ENCODE data around the gene C1orf146. TPM values are rescaled to one million over a fixed set of nuclear protein-coding genes. Genes with fewer than 3 reads are reported as not detected.

The C1orf146 gene
- total and polyA plus RNA-seq, 2 donors from 2014 or later: not detected

DNA sequence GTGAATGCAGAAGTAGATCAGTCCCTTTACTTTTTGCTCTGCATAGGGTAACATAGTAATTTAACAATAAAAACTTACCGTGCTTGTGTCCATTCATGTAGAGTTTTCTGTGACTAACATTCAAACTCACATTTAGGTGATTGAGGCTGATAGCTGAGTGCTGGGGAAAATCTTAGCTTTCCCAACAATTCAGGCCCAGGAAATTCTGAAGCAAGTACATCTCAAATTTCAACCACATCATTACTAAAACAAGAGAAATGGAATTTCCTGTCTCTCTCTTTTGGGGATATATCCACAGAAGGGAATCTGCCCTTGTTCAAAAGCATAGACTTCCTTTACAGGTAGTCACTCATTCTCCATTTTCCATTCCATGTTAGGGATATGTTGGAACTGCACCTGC lies 33.1 kb upstream of the C1orf146 start:
- FAIRE-seq (no peak), DNase-seq (no peak)
- Histone ChIP-seq H3K36me3 (ENCODE audit: control insufficient read depth in 2 of 3, insufficient read depth in 3 of 3, low read length in 3 of 3) (peaks cover 0 to 7% (median 7%) of the 10 kb centered on the region in 3 donors), H3K4me3 (ENCODE audit: low read length in 3 of 3) (no peak overlapping the region), H3K4me1 (ENCODE audit: control insufficient read depth in 2 of 3, insufficient read depth in 2 of 3, low read depth in 1 of 3, low read length in 3 of 3) (no peaks in the 10 kb centered on the region), H3K27ac (ENCODE audit: low read depth in 2 of 2, low read length in 2 of 2) (no peak overlapping the region), H3K9ac (ENCODE audit: low read length in 3 of 3) (no peak overlapping the region), H3K27me3 (ENCODE audit: control insufficient read depth, insufficient read depth, low read length) (no peaks in the 10 kb centered on the region), H3K9me3 (ENCODE audit: control insufficient read depth in 2 of 3, insufficient read depth in 1 of 3, low read length in 3 of 3) (no peaks in the 10 kb centered on the region)
- TF ChIP-seq, protein P1, sequence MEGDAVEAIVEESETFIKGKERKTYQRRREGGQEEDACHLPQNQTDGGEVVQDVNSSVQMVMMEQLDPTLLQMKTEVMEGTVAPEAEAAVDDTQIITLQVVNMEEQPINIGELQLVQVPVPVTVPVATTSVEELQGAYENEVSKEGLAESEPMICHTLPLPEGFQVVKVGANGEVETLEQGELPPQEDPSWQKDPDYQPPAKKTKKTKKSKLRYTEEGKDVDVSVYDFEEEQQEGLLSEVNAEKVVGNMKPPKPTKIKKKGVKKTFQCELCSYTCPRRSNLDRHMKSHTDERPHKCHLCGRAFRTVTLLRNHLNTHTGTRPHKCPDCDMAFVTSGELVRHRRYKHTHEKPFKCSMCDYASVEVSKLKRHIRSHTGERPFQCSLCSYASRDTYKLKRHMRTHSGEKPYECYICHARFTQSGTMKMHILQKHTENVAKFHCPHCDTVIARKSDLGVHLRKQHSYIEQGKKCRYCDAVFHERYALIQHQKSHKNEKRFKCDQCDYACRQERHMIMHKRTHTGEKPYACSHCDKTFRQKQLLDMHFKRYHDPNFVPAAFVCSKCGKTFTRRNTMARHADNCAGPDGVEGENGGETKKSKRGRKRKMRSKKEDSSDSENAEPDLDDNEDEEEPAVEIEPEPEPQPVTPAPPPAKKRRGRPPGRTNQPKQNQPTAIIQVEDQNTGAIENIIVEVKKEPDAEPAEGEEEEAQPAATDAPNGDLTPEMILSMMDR (IDR thresholded peaks at IDR 0.05; ENCODE audit: borderline replicate concordance, extremely low read depth, insufficient read depth): no peak
- intact Hi-C loops (cut with DNase I): no loop called here

DNA sequence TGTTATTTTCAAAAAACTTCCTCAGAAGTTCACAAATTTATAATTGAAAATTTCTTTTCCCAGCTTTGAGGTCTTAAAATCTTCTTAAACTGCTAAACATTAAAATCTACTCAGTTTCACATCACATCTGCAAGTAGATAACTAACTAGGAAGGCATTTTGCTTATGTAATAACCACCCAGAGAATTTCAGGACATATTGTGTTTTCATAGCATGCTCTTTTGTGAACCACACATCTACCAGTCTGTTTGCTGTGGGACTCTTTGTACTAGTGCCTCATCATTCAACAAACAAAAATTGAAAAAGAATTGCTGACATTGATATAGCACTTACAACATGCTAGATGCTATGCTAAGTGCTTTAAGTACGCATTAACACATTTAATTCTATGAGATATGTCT lies 31.6 kb upstream of the C1orf146 start:
- H3K9me3 ChIP-seq (ENCODE audit: control insufficient read depth in 2 of 3, insufficient read depth in 1 of 3, low read length in 3 of 3): no peaks in the 10 kb centered on the region
- H3K27ac ChIP-seq (ENCODE audit: low read depth in 2 of 2, low read length in 2 of 2): no peak overlapping the region
- H3K4me3 ChIP-seq (ENCODE audit: low read length in 3 of 3): no peak overlapping the region
- DNase-seq (no peak), FAIRE-seq (no peak)
- intact Hi-C loops (cut with DNase I): no loop called here
- H3K36me3 ChIP-seq (ENCODE audit: control insufficient read depth in 2 of 3, insufficient read depth in 3 of 3, low read length in 3 of 3): peaks cover 0 to 4% (median 4%) of the 10 kb centered on the region in 3 donors
- H3K9ac ChIP-seq (ENCODE audit: low read length in 3 of 3): no peak overlapping the region
- H3K27me3 ChIP-seq (ENCODE audit: control insufficient read depth, insufficient read depth, low read length): no peaks in the 10 kb centered on the region
- H3K4me1 ChIP-seq (ENCODE audit: control insufficient read depth in 2 of 3, insufficient read depth in 2 of 3, low read depth in 1 of 3, low read length in 3 of 3): no peaks in the 10 kb centered on the region
- TF ChIP-seq, protein P1 (IDR thresholded peaks at IDR 0.05; ENCODE audit: borderline replicate concordance, extremely low read depth, insufficient read depth): no peak

DNA sequence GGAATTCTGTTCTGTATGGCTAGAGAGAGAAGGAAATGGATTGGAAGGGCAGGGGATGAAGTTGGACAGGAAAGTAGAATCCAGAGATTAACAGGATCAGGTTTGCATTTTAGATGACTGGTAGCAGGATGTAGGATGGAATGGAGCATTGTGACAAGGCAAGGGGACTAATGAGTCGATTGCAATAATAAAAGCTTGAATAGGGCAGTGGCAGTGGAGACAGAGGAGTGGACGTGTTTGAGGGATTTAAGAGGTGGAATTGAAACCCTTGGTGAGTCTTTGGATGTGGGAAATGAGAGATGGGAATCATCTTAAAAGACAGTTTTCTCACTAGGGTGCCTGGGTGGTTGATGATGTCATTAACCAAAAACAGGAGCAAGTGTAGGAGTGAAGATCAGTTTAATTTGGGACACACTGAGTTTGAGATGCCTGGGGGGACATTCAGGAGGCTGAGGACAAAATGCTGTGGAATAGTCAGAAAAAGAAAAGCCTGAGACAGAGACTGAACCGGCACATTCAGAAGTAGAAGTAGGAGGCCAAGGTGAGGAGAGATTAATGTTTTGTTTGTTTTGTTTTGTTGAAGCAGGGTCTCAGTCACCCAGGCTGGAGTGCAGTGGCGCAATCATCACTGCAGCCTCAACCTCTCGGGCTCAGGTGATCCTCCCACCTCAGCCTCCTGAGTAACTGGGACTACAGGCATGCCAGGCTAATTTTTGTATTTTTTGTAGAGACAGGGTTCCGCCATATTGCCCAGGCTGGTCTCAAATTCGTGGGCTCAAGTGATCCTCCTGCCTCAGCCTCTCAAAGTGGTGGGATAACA lies 29.1 kb upstream of the C1orf146 start:
- TF ChIP-seq, protein P1 (IDR thresholded peaks at IDR 0.05; ENCODE audit: borderline replicate concordance, extremely low read depth, insufficient read depth): no peak
- Histone ChIP-seq H3K27me3 (ENCODE audit: control insufficient read depth, insufficient read depth, low read length) (no peaks in the 10 kb centered on the region), H3K9me3 (ENCODE audit: control insufficient read depth in 2 of 3, insufficient read depth in 1 of 3, low read length in 3 of 3) (no peaks in the 10 kb centered on the region), H3K27ac (ENCODE audit: low read depth in 2 of 2, low read length in 2 of 2) (no peak overlapping the region), H3K36me3 (ENCODE audit: control insufficient read depth in 2 of 3, insufficient read depth in 3 of 3, low read length in 3 of 3) (peaks cover 0 to 2% (median 0%) of the 10 kb centered on the region in 3 donors), H3K9ac (ENCODE audit: low read length in 3 of 3) (no peak overlapping the region), H3K4me3 (ENCODE audit: low read length in 3 of 3) (no peak overlapping the region), H3K4me1 (ENCODE audit: control insufficient read depth in 2 of 3, insufficient read depth in 2 of 3, low read depth in 1 of 3, low read length in 3 of 3) (no peaks in the 10 kb centered on the region)
- intact Hi-C loops (cut with DNase I): no loop called here
- DNase-seq: no peak
- FAIRE-seq: no peak
